Activated CD4-positive, alpha-beta T cell treated with anti-CD3 and anti-CD28 coated beads, Interleukin-2, amount 50 U/mL, for 1 hour (primary cell): ENCODE data around the gene HMGN1.
A peak's percentile ranks its signal among the peaks of the same experiment; 100 is the strongest.

Source experiments
- DNase-seq: peaks from one replicate; pipeline ENCODE4 v3.0.0-alpha.2; 2020

Gene HMGN1

DNA sequence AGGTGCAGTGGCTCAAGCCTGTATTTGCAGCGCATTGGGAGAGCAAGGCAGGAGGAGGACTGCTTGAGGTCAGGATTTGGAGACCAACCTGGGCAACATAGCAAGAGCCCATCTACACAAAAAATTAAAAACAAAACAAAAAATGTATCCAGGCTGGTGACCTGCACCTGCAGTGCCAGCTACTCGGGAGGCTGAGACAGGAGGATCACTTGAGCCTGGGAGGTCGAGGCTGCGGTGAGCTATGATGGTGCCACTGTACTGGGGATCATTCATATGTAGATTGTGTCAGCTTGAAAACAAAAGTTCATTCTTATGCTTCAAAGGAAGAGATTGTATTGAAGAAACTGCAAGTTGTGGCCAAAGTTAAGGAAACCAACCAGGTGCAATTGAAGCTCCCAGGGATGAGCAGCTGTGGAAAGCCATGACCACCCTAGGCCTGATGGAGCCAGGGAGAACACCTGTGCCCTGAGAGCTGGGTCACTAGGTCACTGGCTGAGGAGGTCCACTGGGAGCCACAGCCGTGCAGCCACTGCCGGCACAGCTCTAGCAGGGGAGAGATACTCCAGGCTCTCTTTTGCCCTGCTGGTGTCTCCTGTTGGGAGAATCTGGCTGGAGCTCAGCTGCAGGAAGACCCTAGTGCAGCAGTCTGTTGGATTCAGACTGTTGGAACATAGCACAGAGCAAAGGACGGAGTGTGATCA lies 22.1 kb downstream of the HMGN1 start:
- DNase-seq: no peak

DNA sequence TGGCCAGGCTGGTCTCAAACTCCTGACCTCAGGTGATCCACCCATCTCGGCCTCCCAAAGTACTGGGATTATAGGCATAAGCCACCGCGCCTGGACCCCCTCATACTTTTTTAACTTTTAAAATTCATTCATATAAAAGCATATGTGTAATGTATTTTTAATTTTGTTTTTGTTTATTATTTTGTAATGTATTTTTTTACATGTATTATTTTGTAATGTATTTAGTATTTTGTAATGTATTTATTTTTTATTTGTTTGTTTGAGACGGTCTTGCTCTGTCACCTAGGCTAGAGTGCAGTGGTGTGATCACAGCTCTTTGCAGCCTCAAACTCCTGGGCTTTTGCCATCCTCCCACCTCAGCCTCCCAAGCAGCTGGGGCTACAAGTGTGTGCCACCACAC lies 23.4 kb downstream of the HMGN1 start:
- no peak for DNase-seq

DNA sequence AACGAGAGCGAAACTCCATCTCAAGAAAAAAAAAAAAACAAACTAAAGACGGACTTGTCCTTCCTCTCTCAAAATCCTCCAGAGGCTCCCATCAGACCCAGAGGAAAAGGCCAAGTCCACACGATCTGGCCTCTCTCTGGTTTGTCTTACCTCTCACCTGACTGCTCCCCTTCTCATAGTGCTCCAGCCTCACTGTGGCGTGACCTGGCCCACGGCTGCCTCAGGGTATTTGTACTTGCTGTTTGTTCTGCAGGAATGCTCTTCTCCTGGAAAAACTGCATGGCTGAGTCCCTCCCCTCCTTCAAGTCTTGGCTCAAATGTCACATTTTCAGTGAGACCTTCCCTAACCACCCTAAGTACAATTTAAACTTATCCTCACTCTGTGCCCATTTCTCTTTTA lies 27.5 kb downstream of the HMGN1 start:
- DNase-seq: no peak

DNA sequence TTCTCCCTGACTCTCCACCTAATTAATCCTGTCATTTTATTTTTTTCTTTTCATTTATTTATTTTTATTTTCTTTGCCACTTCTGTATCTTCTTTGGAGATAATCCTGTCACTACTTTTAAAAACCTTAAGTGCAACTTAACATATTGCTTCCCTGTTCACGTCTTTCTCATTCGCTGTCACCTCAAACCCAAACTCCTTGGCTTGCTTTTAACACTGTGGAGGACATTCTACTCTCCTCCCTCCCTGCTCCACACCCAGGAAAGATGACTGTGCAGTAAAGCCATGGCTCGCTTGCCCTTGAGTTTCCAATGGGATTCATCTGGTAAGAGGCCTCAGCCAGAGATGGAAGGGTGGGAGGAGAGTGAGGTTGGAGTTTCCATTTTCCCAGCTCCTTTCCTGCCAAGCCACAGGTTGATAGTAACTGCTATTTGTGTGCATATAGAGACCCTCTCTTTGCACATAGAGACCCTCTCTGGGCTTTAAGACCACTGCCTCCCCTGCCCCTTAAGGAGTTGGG lies 29.0 kb downstream of the HMGN1 start:
- DNase-seq: no peak

DNA sequence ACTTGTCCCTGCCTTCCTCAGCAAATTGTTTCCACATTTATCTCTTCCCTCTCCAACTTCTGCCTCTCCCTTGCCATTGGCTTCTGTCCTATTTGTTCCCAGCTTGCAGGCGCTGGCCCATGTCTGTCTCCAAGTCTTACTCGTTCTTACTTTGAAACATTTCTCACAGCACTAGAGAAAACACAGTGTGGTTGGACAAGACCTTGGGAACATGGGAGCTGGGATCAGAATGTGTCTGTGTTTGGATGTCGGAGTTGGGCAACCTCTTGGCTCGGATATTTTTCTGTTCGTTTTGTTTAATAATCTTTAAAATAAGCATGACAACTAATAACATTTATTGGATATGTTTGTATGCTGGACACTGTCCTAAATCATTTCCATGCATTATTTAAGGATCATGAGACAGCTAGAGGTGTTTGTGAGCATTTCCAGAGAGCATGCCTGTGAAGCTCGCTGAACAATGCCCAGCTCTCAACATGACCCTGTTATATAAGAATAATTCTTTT lies 29.6 kb downstream of the HMGN1 start:
- DNase-seq: no peak

DNA sequence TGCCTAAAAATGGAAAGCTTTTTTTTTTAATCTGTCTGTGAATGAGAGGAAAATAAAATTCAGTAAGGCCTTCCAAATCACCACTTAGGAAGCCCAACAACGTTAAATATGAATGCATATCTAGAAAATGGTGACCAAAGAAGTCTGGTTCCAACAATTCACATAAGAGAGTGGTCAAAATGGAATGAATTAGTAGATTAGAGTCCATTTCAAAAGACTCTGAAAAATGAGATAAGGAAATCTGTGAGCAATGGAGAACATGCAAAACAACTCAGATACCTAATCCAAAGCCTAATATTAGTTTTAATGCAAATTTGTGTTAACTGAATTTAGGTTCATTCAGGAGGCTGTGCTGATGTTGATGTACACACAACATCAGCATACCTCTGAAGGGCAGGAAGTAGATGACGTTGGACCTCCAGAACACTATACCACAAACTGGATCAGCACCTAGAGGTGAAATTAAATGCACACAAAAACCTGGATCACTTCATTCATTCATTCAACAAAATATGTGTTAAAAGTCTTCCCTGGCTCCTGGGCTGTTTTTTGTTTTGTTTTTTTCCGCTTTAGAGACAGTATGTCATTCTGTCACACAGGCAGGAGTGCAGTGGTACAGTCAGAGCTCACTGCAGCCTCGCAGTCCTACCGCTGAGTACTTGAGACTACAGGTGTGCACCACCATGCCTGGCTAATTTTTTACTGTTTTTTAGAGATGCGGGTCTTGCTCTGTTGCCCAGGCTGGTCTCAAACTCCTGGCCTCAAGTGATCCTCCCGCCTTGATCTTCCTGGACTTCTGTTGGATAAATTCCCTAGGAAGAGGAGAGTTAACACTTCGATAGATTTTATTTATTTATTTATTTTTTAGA lies 30.6 kb downstream of the HMGN1 start:
- DNase-seq: no peak

DNA sequence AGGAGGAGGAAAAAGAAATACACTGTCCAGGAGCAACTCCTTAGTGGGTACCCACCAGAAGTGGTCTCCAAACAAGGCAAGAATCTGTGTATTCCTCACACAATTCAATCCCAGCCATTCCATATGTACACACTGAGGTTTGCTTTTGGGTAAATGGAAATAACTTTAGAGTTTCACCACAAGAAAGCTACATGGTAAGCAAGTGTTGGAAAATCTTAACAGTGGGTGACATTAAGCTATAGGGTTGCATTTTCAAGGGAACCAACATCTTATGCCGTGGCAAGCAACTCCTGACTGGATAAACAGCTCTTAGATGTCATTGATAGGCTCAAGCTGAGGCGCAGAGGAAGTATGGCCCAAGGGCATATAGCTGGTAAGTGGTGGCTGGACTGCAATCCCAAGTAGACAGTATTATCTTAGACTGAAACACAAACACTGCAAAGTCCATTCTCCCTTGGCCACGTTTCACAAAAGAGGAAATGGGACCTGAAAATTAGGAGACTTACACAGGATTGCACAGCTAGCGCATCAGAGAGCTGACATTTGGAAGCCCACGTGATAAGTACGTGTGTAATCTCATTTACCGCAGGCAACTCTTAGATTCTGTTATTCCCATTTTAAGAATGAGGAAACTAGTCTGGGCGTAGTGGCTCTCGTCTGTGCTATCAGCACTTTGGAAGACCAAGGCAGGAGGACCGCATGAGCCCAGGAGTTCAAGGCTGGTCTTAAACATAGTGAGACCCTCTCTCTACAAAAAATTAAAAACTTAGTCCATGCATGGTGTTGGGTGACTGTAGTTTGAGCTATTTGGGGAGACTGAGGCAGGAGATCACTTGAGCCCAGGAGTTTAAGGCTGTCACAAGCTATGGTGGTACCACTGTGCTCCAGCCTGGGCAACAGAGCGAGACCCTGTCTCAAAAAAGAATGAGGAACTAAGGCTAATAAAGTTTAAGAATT lies 31.5 kb downstream of the HMGN1 start:
- no peak for DNase-seq

DNA sequence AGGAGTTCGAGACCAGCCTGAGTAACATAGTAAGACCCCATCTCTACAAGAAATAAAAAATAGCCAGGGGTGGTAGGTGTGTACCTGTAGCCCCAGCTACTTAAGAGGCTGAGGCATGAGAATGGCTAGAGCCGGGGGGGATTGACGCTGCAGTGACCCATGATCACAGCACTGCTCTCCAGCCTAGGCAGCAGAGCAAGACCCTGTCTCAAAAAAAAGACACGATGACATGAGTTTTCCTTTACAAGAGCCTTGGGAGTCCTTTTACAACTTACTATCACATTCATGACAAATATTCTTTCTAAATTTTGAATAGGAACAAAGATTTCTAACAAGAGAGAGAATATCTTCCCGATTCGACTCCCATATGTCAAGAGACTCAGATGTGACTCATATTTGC lies 32.2 kb downstream of the HMGN1 start:
- DNase-seq: no peak

DNA sequence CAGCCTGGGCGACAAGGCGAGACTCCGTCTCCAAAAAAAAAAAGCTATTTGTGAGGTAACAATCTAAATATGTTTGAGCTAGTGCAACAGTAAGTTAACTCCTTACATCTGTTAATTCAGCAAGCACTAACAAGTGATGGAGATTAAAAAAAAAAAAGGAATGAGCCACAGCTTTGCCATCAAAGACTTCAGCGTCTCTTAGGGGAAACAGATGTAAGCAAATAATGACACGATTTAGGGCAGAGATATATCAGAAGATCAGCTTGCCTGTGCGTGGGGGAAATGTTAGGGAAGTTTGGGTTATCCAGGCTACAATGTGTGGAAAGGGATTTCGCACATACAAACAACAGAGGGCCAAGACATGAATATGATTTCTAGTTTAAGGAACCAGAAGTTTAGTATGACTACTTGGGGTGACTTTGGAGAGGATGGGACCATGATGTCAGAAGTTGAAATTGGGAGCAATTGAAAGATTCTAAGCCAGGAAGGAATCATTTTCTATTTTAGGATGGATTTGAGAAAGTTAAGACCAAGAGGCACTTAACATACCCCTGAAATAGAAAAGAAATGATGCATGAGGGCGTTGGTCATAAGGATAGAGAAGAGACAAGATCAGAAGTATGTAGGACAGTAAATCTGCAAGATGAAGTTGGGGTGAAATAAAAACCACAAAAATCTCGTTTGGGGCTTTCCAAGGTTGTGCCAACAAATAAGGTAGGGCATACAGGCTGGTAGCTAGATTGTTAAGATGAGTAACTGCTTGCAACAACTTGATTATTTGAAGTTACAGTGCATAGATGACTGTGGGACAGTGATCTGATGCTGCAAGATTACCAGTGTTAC lies 33.1 kb downstream of the HMGN1 start:
- DNase-seq: no peak

DNA sequence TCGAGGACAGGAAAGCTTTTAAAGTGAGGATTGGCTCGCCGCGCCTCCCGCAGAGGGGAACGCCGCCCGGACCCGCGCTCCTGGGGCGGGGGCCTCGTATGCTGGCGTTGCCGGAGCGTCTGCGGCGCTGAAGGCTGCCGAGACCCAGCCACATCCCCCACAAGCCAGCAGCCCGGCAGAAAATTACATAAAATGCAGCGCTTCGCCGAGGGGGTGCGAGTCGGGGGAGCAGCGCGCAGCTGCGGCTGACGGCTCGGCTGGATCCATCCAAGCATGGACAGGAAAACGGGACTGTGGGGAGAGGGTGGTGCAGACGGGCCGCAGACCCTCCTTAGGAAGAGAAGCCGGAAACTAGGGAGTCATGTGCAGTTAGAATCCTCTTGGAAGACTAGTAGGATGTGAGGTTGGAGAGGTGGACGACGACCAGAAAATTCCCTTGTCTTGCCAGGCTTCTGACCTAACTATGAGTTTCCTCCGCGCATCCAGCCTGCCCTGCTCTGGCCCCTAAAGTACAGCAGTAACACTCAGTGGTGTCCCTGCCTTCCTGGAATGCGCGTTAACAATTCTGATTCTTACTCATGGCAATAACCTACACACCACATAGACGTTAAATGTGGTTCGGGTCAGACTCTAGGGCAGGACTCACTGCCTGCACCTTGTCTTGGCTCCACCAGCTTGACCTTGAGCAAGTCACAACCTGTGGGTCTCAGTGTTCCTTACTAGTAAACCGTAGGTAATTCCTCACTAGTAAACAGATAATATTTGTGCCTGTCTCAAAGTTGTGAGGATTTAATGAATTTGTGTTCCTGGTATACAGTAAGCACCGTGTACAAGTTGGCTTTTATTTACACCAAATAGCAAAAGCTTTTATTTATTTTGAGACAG lies 34.5 kb downstream of the HMGN1 start:
- DNase-seq: peak; percentile 35

DNA sequence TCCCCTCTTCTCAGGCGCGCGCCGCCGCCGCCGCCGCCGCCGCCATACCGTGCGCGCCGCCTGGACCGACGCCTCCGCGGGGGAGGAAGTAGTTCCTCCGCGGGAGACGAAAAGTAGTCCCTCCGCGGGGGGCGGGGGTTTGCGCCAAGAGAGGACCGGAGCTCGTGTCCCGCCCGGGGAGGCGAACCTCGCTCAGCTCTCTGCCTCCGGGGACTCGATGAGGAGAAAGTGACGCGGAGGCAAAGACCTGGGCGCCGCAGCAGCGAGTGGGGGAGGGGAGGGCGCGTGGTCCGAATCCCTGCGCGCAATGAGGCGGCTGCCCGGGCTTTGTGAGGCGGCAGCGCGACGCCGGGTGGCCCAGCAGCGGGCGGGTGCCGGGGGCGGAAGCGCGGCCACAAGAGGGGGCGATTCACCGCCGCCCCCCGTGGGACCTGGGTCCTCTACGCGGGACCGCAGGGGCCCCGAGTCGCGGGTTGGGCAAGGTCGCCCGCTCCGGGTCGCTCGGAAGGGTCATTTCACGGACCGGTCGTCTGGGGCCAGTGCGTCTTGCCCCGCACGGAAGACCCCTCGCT lies 35.2 kb downstream of the HMGN1 start, which contains the start of gene BRWD1:
Gene BRWD1, minus strand, starts transcription at position 62 of the 572 bp plus-strand sequence. CDS start 141 bp downstream, outside the sequence.
- DNase-seq: peak; percentile 74

DNA sequence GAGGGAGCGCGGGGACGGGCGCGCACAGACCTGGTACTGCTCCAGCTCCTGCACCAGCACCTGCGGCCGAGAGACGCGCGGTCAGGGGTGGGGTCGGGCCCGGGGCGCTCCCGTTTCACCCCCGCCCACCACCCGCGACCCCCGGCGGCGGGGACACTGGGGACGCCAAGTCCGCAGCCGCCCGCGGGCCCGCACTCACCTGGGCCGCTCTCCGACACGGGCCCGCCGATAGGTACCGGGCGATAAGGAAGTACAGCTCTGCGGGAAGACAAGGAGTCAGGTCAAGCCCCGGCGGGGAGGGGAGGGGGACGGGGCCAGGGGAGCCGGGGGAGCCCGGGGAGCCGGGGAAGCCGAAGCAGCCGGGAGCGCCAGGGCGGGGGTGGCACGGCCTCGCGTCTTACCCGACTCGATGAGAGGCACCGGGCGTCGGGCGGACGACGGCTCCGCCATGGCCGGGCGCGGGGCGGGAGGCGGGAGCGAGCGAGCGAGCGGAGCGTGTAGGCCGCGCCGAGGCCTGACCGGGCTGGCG lies 35.8 kb downstream of the HMGN1 start:
- no peak for DNase-seq

DNA sequence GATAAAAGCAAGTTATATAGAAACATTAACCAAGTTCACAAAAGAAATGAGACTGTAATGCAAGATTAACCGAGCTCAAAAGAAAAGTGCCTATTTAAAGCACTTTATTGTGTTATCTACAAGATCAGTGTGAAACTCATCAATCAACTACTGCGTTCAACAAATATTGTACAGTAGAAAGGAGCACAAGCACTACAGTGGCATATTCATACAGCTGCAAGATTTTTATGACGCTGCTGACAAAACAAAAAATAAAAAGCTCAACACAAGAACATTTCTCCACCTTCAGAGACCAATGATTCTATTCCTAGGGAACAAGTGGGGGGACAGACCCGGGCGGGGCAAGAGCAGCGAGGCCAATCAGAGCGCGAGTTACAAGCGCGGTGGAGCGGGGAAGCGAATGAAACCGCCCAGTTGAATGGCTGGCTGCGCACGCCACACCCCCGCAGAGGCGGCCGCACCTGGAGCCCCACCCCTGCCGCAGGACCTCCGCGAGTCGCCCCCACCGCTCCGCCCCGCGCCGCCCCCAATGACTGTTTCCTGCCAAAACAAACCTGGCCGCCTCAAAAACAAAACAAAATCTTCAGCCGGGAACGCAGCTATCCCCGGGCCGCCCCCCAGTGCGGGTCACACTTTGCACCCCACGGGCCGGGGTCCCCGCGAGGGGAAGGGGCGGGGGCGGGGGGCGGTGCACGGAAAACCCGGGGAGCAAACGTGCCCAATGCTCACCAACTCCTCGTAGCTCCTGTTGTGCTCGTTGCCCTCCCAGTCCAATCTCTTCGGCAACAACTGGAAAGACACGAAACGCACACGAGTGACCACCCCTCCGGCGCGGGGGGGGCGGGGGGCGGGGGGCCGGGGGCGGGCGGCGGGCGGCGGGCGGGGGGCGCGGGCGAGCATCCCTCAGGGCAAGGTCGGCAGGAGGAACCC lies 36.5 kb downstream of the HMGN1 start:
- DNase-seq: peak; percentile 94

DNA sequence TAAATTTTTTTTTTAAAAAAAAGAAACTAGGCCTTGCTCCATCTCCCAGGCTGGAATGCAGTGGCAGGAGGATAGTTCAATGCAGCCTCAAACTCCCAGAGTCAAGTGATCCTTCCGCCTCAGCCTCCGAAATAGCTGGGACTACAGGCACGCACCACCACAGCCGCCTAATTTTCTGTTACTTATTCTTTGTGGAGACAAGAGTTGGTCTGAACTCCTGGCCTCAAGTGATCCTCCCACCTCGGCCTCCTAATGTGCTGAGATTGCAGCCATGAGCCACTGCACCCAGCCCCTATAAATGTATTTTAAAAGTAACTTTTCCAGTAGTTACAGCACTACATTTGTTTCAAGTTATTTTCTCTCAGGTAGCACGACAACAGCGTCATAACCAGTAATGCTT lies 37.7 kb downstream of the HMGN1 start:
- no peak for DNase-seq

DNA sequence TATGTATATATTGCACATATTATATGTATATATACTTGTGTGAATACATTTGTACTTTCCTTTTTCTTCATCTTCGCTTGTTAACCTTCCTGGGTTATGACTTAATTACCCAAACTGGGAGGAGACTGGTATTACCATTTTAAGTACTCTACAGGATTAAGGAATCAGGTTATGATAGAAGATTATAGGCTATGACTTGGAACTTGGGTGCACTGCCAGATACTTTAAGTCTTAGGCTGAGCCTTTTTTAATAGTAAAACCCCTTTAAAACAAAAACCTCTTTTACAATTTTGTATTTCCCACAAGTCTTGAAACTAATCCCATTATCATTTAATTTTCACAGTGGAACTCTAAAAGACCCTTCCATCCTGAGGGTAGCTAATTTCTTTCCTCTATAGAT lies 41.4 kb downstream of the HMGN1 start:
- DNase-seq: no peak

DNA sequence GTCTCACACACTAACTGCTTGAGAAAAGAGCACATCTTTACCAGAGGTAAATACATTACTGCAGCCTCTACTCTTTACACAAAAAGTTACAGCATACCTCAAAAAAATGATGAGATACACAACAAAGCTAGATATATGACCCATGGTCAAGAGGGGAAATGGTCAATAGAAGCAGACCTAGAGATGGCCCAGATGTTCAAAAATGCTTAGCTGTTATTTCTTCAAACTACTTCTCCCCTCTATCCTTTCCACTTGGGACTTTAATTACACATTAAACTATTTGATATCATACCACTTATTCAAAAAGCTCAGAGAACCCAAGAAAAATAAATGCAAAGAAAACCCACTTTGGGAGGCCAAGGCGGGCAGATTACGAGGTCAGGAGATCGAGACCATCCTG lies 48.3 kb downstream of the HMGN1 start:
- no peak for DNase-seq

DNA sequence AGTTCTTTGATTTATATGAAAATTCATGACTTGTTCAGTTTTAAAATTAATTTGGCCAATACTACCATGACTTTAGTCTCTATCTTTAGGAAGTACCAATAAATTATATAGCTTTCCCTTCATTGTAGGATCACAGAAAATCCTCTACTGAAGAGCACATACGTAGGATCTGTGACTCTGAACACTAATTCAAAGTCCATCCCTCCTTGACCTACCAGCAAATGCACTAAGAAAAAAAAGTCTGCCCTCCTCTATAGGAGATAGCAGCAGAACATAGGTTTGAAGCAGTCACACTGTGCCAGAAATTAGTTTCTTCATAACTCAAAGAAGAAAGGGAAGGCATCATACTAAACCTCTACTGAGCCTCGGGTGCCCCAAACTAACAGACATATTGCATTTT lies 52.0 kb downstream of the HMGN1 start:
- no peak for DNase-seq
